DND-41 (cell line): ENCODE data around the gene GPR27.

Experiments used
- EZH2 ChIP-seq: IDR thresholded peaks from 3 replicates; pipeline ENCODE4 v1.6.1; 2012; ENCODE audit warnings: borderline replicate concordance, low read depth, mild to moderate bottlenecking, moderate library complexity, low read length, inconsistent platforms; ENCODE audit not compliant: severe bottlenecking
- TF ChIP-seq, protein P1 (sequence below): IDR thresholded peaks from 2 replicates; pipeline ENCODE4 v1.5.1; 2012; ENCODE audit warnings: borderline replicate concordance, low read length, moderate library complexity, mild to moderate bottlenecking; ENCODE audit not compliant: poor library complexity, severe bottlenecking; ENCODE audit errors: extremely low read depth

DNA sequence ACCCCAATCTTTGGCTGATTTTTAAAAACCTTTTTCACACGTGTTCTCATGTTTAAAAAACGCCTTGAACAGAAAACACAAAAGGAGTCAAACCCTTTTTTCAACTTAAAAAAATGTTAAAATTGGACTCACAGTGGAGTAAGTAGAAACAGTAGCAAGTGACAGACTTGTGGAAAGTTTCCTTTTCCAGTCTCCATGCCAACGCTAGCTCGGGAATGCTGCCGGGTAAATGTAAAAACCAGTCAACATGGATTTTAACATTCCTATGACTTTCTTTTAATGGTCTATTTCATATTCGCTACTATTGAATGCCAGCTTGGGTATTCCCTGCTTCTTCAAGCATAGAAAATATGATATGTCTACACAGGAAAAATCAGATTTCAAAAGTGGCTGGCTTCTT, 32.9 kb downstream of the GPR27 start:
- TF ChIP-seq, protein P1, sequence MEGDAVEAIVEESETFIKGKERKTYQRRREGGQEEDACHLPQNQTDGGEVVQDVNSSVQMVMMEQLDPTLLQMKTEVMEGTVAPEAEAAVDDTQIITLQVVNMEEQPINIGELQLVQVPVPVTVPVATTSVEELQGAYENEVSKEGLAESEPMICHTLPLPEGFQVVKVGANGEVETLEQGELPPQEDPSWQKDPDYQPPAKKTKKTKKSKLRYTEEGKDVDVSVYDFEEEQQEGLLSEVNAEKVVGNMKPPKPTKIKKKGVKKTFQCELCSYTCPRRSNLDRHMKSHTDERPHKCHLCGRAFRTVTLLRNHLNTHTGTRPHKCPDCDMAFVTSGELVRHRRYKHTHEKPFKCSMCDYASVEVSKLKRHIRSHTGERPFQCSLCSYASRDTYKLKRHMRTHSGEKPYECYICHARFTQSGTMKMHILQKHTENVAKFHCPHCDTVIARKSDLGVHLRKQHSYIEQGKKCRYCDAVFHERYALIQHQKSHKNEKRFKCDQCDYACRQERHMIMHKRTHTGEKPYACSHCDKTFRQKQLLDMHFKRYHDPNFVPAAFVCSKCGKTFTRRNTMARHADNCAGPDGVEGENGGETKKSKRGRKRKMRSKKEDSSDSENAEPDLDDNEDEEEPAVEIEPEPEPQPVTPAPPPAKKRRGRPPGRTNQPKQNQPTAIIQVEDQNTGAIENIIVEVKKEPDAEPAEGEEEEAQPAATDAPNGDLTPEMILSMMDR, result no peak
- TF ChIP-seq EZH2, result no peak
